Lung (tissue), 12 donors: Measurements from ENCODE around the gene EIF2B1. TPM values are rescaled to one million over a fixed set of nuclear protein-coding genes. Genes with fewer than 3 reads are reported as not detected.

ENCODE experiments used
- ATAC-seq: fragments of 200-7000 bp; cut with Tn5 transposase; one replicate; pipeline ENCODE4 v1.9.1; 2020; ENCODE audit warnings: moderate number of reproducible peaks; ENCODE audit not compliant: insufficient read depth, low FRiP score
- DNase-seq, 3 donors: peaks; one replicate each; pipeline ENCODE4 v3.0.0-alpha.2; 2013 to 2017
- H3K27ac ChIP-seq, 2 donors: one replicate each; pipeline ENCODE4 v1.5.1; 2013; ENCODE audit warnings: mild to moderate bottlenecking in 2 of 2, moderate library complexity in 2 of 2, control low read depth in 1 of 2, inconsistent platforms in 1 of 2, low read depth in 1 of 2, low read length in 1 of 2
- H3K27me3 ChIP-seq, 3 donors: one replicate each; pipeline ENCODE4 v1.5.1; 2013; ENCODE audit warnings: low read length in 2 of 3; ENCODE audit not compliant: control insufficient read depth in 3 of 3, insufficient read depth in 3 of 3
- H3K36me3 ChIP-seq, 4 donors: one replicate each; pipeline ENCODE4 v1.5.1; 2013; ENCODE audit warnings: low read length in 4 of 4, mild to moderate bottlenecking in 1 of 4, moderate library complexity in 1 of 4; ENCODE audit not compliant: control insufficient read depth in 4 of 4, insufficient read depth in 4 of 4
- H3K4me1 ChIP-seq, 5 donors: one replicate each; pipeline ENCODE4 v1.5.1; 2013; ENCODE audit warnings: low read length in 5 of 5, mild to moderate bottlenecking in 2 of 5, moderate library complexity in 1 of 5; ENCODE audit not compliant: control insufficient read depth in 5 of 5, insufficient read depth in 5 of 5
- H3K4me3 ChIP-seq: one replicate; pipeline ENCODE4 v1.5.1; 2013; ENCODE audit warnings: mild to moderate bottlenecking, control low read depth, moderate library complexity
- H3K9ac ChIP-seq, 2 donors: one replicate each; pipeline ENCODE4 v1.5.1; 2013; ENCODE audit warnings: low read length in 2 of 2, control low read depth in 1 of 2; ENCODE audit not compliant: insufficient read depth in 1 of 2
- H3K9me3 ChIP-seq, 4 donors: one replicate each; pipeline ENCODE4 v1.5.1; 2013; ENCODE audit warnings: low read length in 3 of 4, mild to moderate bottlenecking in 1 of 4, moderate library complexity in 1 of 4; ENCODE audit not compliant: control insufficient read depth in 4 of 4, insufficient read depth in 3 of 4
- WGBS, 2 donors: extraction: QIAGEN DNeasy Blood & Tissue Kit; methylation state at CpG; one replicate each; pipeline ENCODE4 v1.1.7; 2013; 5-methylcytosine and 5-hydroxymethylcytosine counted together
- polyA plus RNA-seq, 2 donors: library from polyadenylated mRNA; stranded (reverse); fragments of 200-250 nt; gene quantifications; one replicate each; pipeline ENCODE4 v1.2.1, GENCODE V29; 2013
- total RNA-seq, 2 donors: library from RNA; depleted of rRNA in 1 of 2; stranded (reverse); fragments of >200 nt in 1 of 2; gene quantifications; one replicate each; pipeline ENCODE4 v1.2.1, GENCODE V29; 2014 to 2021
- TF ChIP-seq, protein P1 (sequence below): IDR thresholded peaks from 2 replicates; pipeline ENCODE4 v1.5.1; 2012; ENCODE audit warnings: mild to moderate bottlenecking; ENCODE audit errors: control extremely low read depth, extremely low read depth
- donor health status: control.
- donor health status: control.
- donor health status: Bipolar disorder and iron deficiency.
- donor health status: healthy.
- donor health status: DM: yes; HTN: yes; CAD: no.

The EIF2B1 gene
- total and polyA plus RNA-seq, 4 donors: 25.6 to 48.1 (median 33.1) TPM

DNA sequence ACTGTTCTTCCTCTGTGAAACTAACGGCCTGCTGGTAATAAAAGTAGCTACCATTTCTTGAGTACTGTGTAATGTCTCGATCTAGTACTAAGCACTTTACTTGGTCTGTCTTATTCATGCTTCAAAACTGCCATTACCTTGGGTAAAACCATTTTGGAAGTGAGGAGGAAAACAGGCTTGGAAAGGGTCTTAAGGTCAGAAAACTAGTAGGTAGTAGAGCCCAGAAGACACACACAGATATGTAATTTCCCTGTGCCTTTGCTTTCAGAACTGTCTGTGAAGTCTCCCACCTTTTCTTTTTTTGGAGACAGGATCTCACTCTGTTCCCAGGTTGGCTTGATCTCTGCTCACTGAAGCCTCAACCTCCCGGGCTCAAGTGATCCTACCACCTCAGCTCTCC is 35.0 kb downstream of the EIF2B1 start:
- H3K36me3 ChIP-seq: peaks cover 13 to 29% (median 23%) of the 10 kb centered on the region in 4 donors
- no peaks in the 10 kb centered on the region for H3K9me3 ChIP-seq
- H3K4me1 ChIP-seq: peaks cover 2 to 11% (median 8%) of the 10 kb centered on the region in 5 donors
- WGBS, 2 donors: 82 to 84% methylated on average over 3 of the region's 3 CpGs
- H3K27me3 ChIP-seq: no peaks in the 10 kb centered on the region
- H3K9ac ChIP-seq: no peak overlapping the region
- TF ChIP-seq, protein P1, sequence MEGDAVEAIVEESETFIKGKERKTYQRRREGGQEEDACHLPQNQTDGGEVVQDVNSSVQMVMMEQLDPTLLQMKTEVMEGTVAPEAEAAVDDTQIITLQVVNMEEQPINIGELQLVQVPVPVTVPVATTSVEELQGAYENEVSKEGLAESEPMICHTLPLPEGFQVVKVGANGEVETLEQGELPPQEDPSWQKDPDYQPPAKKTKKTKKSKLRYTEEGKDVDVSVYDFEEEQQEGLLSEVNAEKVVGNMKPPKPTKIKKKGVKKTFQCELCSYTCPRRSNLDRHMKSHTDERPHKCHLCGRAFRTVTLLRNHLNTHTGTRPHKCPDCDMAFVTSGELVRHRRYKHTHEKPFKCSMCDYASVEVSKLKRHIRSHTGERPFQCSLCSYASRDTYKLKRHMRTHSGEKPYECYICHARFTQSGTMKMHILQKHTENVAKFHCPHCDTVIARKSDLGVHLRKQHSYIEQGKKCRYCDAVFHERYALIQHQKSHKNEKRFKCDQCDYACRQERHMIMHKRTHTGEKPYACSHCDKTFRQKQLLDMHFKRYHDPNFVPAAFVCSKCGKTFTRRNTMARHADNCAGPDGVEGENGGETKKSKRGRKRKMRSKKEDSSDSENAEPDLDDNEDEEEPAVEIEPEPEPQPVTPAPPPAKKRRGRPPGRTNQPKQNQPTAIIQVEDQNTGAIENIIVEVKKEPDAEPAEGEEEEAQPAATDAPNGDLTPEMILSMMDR: no peak
- no peak overlapping the region for H3K4me3 ChIP-seq
- H3K27ac ChIP-seq: no peak overlapping the region
- no peak for DNase-seq
- ATAC-seq: no peak

DNA sequence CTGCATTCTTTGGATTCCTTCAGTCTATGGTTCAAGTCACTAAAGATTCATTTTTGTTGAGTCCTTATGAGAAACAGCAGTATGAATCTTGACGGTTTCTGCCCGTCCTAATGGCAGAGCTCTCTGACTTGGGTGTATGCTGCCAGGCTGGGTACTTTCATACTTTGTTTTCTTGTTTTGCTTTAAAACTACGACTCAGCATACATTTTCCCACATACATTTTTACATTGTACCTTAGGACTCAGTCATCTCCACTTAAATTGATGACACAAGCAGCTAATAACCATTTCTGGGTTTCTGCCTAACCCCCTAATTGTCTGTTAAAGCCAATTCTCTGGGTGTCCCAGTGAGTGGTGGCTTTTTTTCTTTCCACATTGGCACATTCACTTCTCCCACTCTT is 36.4 kb downstream of the EIF2B1 start:
- H3K27me3 ChIP-seq: no peaks in the 10 kb centered on the region
- DNase-seq (no peak), ATAC-seq (no peak)
- no peak overlapping the region for H3K9ac ChIP-seq
- H3K9me3 ChIP-seq: no peaks in the 10 kb centered on the region
- H3K27ac ChIP-seq: no peak overlapping the region
- H3K4me1 ChIP-seq: peaks cover 0 to 3% (median 0%) of the 10 kb centered on the region in 5 donors
- no peak overlapping the region for H3K4me3 ChIP-seq
- peaks cover 19 to 30% (median 29%) of the 10 kb centered on the region in 4 donors for H3K36me3 ChIP-seq
- TF ChIP-seq, protein P1: no peak
- WGBS, 2 donors: 91 to 92% methylated on average over 3 of the region's 3 CpGs

DNA sequence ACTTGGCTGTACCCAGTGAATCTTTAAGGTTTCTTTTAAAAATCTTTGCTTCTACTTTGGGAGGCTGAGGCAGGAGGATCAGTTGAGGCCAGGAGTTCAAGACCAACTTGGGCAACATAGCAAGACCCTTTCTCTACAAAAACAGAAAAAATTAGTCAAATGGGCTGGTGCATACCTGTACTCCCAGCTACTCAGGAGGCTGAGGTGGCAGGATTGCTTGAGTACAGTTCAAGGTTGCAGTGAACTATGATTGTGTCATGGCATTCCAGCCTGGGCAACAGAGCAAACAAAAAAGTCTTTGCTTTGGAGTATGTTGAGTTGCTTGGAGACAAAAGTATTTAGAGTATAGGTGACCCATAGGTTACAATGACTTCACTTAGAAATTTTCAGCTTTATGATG is 37.8 kb downstream of the EIF2B1 start:
- Histone ChIP-seq H3K27ac (no peak overlapping the region), H3K27me3 (no peaks in the 10 kb centered on the region), H3K9me3 (no peaks in the 10 kb centered on the region), H3K4me1 (peaks cover 0 to under 1% (median 0%) of the 10 kb centered on the region in 5 donors), H3K4me3 (no peak overlapping the region), H3K9ac (peak overlapping the region in 1 of 2 donors; percentile 20), H3K36me3 (peaks cover 25 to 40% (median 34%) of the 10 kb centered on the region in 4 donors)
- ATAC-seq: no peak
- no peak for DNase-seq
- TF ChIP-seq, protein P1: no peak

DNA sequence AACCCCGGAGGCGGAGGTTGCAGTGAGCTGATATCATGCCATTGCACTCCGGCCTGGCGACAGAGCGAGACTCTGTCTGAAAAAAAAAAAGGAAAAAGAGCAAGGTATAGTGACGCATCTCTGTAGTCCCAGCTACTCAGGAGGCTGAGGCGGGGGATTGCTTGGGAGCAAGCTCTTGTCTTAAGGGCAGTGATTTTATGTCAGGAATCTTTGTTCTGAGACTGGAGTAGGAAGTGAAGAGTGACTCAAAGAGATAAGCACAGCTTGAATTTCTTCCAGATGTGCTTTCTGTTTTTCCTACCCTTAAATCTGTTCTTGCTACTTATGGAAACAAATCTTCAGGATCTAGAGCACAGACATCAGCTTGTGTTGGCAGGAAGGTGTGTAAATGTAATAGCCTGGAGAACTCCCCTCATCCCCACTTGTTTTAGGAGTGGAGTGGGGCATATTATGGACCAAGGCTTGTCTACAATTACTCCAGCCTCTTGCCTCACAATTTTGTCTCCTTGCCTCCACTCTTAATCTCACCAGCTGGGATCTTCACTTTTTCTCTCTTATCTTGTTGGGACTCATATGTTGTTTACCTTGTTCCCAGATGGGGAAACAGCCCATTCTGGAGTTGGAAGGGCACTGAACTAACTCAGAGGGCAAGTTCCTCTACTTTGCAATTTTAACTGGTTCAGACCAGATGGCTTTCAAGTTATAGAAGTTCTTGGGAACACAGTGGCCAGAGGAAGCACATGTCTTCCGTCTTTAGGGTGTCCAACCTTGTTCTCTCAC is 41.6 kb downstream of the EIF2B1 start:
- Histone ChIP-seq H3K4me3 (no peak overlapping the region), H3K9ac (no peak overlapping the region), H3K27ac (no peak overlapping the region), H3K4me1 (peaks cover 0 to 9% (median 0%) of the 10 kb centered on the region in 5 donors), H3K36me3 (peaks cover 28 to 48% (median 35%) of the 10 kb centered on the region in 4 donors), H3K27me3 (no peaks in the 10 kb centered on the region), H3K9me3 (no peaks in the 10 kb centered on the region)
- WGBS, 2 donors: 71 to 82% methylated on average over 8 of the region's 8 CpGs
- DNase-seq (no peak), ATAC-seq (no peak)
- TF ChIP-seq, protein P1: no peak
